BE2C (cell line): ENCODE data around the gene RALGAPA2.

Experiments
- DNase-seq: peaks from one replicate; pipeline ENCODE4 v3.0.0-alpha.2; 2020
- H3K27me3 ChIP-seq: fragments of 250-450 bp; sonication (Bioruptor Pico); 2 replicates; pipeline ENCODE4 v1.5.1; 2020; ENCODE audit warnings: mild to moderate bottlenecking
- H3K36me3 ChIP-seq: fragments of 250-450 bp; sonication (Bioruptor Pico); 2 replicates; pipeline ENCODE4 v1.5.1; 2020; ENCODE audit warnings: mild to moderate bottlenecking
- H3K4me1 ChIP-seq: fragments of 250-450 bp; sonication (Bioruptor Pico); 2 replicates; pipeline ENCODE4 v1.5.1; 2020
- H3K4me3 ChIP-seq: 2 replicates; pipeline ENCODE4 v1.5.1; 2011; ENCODE audit warnings: low read depth, low read length
- H3K9me3 ChIP-seq: fragments of 250-450 bp; sonication (Bioruptor Pico); 2 replicates; pipeline ENCODE4 v1.5.1; 2020
- TF ChIP-seq, protein P1 (sequence below): IDR thresholded peaks from 2 replicates; pipeline ENCODE4 v1.5.1; 2012; ENCODE audit warnings: mild to moderate bottlenecking, low read depth, low read length

Gene RALGAPA2

DNA sequence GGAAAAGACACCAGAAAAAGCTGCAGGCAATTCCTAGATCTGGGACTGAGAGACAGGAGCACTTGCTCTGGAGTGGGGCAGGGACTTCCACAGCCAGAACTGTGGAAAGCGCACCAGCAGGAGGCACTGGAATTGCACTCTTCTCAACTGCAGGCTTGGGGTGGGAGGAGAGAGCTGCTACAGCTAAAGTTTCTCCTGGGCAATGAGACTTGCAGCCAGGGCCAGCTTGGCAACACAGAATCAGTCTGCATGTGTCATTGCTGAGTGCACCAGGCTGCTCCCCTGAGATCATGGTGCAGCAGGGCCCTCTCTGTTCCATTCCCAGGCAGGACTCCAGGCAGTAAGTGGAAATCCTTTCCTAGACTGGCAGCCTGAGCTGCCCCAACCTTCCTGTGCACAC is 198.7 kb downstream of the RALGAPA2 start:
- Histone ChIP-seq H3K4me3 (no peak overlapping the region), H3K4me1 (peaks cover 20% of the 10 kb centered on the region), H3K9me3 (peaks cover 9% of the 10 kb centered on the region; the same call in 1 of the 2 replicates), H3K36me3 (no peaks in the 10 kb centered on the region), H3K27me3 (no peaks in the 10 kb centered on the region)
- TF ChIP-seq, protein P1, sequence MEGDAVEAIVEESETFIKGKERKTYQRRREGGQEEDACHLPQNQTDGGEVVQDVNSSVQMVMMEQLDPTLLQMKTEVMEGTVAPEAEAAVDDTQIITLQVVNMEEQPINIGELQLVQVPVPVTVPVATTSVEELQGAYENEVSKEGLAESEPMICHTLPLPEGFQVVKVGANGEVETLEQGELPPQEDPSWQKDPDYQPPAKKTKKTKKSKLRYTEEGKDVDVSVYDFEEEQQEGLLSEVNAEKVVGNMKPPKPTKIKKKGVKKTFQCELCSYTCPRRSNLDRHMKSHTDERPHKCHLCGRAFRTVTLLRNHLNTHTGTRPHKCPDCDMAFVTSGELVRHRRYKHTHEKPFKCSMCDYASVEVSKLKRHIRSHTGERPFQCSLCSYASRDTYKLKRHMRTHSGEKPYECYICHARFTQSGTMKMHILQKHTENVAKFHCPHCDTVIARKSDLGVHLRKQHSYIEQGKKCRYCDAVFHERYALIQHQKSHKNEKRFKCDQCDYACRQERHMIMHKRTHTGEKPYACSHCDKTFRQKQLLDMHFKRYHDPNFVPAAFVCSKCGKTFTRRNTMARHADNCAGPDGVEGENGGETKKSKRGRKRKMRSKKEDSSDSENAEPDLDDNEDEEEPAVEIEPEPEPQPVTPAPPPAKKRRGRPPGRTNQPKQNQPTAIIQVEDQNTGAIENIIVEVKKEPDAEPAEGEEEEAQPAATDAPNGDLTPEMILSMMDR = no peak
- DNase-seq = no peak

DNA sequence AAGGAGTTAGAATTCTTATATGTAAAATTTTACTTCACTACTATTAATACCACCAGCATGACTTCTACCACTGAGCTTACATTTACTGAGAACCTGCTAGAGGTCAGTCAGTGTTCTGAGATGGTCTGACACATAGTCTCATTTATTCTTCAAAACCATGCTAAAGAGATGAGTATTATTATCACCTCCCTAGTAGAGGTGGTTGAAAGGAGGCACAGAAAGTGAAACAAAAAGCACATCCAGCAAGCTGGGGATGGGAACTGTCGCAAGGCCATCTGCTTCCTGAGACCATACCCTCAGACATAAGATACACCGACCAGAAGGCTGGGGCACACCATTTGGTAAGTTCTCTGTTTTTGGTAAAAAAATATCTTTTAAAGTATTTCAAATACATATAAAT is 206.9 kb downstream of the RALGAPA2 start:
- DNase-seq = no peak
- H3K4me1 ChIP-seq = no peaks in the 10 kb centered on the region
- H3K9me3 ChIP-seq = no peaks in the 10 kb centered on the region
- TF ChIP-seq, protein P1 = no peak
- H3K36me3 ChIP-seq = no peaks in the 10 kb centered on the region
- no peak overlapping the region for H3K4me3 ChIP-seq
- no peaks in the 10 kb centered on the region for H3K27me3 ChIP-seq

DNA sequence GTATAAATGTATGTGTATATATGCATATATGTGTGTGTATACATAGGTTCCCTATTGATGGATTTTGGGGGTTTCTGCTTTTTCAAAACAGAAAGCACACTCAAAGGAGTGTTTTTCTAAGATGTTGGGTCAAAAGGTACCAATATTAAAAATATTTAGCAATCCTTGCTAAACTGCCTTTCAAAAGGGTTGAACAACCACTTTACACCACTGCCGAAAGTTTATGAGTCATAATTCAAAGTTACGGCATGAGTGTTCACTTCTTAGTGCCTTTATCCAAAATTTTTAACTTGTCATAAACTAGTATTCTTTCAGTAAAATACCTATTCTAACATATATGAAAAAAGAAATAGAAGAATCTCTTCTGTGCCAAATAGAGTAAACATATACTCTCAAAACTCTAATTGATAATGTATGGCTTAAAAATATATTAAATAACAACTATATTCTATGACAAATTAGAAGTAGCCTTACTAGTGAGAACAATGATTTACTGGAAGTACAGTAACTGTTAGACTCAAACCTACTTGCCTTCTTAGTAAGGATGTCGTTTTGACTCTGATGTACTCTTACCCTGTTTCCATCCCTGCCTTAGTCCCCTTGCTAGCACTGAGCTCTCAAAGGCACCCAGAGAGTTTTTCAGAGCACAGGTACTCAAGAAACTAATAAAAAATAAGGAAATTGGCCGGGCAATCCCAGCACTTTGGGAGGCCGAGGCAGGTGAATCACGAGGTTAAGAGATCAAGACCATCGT is 208.5 kb downstream of the RALGAPA2 start:
- Histone ChIP-seq H3K36me3 (no peaks in the 10 kb centered on the region), H3K4me1 (peaks cover 9% of the 10 kb centered on the region; the same call in 1 of the 2 replicates), H3K27me3 (no peaks in the 10 kb centered on the region), H3K9me3 (no peaks in the 10 kb centered on the region), H3K4me3 (no peak overlapping the region)
- no peak for DNase-seq
- TF ChIP-seq, protein P1 = no peak

GRCh38 chr20:20501128-20501527 is 211.3 kb downstream of the RALGAPA2 start:
- Histone ChIP-seq H3K4me3 (no peak overlapping the region), H3K9me3 (no peaks in the 10 kb centered on the region), H3K36me3 (no peaks in the 10 kb centered on the region), H3K27me3 (no peaks in the 10 kb centered on the region), H3K4me1 (peaks cover 20% of the 10 kb centered on the region)
- TF ChIP-seq, protein P1 = no peak
- no peak for DNase-seq

DNA sequence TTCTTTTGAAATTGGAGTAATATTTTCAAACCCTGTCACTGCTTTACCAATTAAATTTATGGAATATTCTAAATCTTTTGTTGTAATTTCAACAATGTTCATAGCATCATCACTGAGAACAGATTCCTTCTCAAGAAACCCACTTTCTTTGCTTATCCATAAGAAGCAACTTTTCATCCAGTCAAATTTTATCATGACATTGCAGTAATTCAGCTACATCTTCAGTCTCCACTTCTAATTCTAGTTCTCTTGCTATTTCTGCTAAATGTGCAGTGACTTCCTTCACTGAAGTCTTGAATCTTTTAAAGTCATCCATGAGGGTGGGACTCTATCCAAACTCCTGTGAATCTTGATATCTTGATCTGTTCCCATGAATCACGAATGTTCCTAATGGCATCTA is 212.1 kb downstream of the RALGAPA2 start:
- Histone ChIP-seq H3K4me3 (no peak overlapping the region), H3K4me1 (peaks cover 22% of the 10 kb centered on the region), H3K36me3 (no peaks in the 10 kb centered on the region), H3K27me3 (no peaks in the 10 kb centered on the region), H3K9me3 (no peaks in the 10 kb centered on the region)
- TF ChIP-seq, protein P1 = no peak
- no peak for DNase-seq

DNA sequence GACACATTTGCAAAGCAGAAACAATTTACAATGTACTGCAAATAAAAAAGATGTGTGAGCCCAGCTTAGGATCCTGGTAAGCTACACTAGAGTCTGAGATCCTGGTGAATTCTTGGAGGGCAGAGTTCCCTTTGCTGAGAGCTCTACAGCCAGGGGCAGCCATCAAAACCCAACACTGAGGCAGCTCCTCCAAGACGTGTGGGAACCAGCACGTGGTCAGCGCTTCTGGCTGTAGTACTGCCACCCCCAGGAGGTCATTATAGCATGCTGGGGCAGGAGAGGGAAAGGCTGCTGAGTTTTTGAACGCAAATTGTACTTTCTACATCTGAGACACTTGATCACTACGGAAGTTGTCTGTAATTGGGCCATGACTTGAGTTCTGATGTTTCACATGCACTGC is 213.0 kb downstream of the RALGAPA2 start:
- Histone ChIP-seq H3K9me3 (no peaks in the 10 kb centered on the region), H3K27me3 (no peaks in the 10 kb centered on the region), H3K36me3 (no peaks in the 10 kb centered on the region), H3K4me3 (no peak overlapping the region), H3K4me1 (peaks cover 28% of the 10 kb centered on the region)
- no peak for DNase-seq
- TF ChIP-seq, protein P1 = no peak
